Central memory CD4-positive, alpha-beta T cell (primary cell): Measurements from ENCODE around the gene PTHLH.

Source experiments
- DNase-seq: peaks from one replicate; pipeline ENCODE4 v3.0.0; 2022

Gene PTHLH

GRCh38 chr12:27934276-27934675, 38.3 kb downstream of the PTHLH start:
- DNase-seq: no peak

- DNase-seq: no peak
Measured at GRCh38 chr12:27931390-27931789, 41.1 kb downstream of the PTHLH start.

DNA sequence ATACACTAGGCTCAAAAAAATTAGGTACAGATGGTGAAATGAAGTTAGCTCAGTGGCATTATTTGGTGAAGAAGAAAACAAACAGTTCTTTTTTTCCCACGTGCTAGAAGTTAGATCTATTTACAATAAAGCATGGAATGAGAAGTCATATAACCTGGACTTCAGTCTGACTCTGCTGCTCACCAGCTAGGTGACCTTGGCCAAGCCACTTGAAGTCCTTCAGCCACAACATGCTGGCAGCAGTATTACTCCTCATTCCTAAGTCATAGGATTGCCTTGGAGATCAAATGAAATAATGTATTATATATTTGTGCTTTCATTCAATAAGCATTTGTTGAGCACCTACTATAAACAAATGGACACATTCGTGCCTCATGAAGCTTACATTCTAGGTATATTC, 45.2 kb downstream of the PTHLH start:
- DNase-seq: no peak

DNA sequence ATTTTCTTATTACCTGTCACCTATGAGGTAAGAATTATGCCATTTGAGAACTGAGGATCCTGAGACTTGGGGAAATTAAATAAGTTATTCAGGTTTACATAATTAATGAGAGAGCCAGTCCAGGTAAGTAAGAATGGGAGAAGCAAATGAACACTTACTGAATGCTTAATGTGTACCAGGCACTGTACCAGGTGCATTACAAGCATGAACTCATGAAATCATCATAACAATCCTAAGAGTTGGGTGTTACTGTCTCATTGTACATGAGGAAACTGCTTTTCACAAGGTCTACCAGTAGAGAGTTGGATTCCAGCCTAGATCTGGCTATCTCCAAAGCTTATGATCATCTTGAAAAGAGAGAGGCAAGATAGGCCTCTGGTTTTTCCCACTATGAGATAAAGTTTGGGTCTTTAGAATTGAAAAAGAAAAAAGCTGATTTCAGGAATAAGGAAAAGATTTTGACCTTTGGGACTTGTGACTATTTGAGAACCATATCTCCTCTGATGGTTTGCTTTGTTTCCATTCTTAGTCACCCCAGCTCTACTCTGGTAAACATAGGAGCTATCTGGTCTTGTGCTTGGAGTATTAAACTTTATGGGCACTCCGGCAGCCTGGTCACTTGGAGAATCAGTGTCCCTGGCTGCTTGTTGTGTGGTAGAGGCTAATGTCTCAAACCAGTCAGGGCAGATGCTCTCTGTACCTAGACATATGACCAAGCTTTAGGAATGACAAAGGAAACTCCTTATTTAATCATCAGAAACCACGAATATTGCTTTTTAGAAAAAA, 48.0 kb downstream of the PTHLH start:
- no peak for DNase-seq

- no peak for DNase-seq
Measured at GRCh38 chr12:27922531-27923139, 49.9 kb downstream of the PTHLH start.

DNA sequence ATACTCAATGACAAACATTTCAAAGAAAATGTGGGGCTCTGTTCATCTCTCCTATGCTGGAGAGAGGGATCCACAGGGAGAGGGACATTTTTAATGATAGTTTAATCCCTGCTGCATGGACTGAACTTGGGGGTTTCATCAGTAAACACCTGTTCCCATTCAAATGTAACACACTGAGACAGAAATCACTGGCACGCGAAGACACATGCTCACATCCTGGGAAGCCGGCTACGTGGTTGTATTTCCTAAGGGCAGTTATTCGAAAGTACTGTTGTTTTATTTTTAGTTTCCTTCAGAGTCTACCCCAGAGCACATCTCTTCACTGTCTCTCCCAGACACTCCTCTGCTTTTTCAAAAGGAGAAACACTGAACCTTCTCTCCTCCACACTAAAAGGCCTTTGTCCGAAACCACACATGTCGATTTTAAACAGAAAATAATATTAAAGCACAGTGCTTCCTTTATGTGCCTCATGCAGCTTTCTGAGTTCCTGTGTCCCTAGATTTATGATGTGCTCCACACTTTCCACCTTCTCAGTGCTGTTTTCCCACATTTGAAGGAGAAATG, 52.8 kb downstream of the PTHLH start:
- no peak for DNase-seq

DNA sequence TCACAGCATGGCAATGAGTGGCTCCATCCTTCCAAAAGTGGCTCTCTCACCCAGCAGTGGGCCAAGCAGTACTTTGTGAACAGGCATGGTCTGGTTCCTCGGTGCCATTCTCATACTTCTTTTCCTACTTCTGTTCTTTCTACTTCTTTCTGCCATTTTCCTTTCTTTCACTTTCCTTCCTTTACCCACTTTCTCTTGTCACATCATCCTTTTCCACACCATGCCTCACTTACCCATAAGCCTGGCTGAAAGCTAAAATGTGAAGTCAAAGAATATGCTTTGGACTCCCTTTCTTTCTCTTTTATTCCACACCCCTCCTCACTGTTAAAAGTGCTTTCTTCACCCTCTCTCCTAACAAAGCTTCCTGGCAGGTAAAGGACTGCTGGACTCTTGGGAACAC, 57.0 kb downstream of the PTHLH start:
- no peak for DNase-seq

DNA sequence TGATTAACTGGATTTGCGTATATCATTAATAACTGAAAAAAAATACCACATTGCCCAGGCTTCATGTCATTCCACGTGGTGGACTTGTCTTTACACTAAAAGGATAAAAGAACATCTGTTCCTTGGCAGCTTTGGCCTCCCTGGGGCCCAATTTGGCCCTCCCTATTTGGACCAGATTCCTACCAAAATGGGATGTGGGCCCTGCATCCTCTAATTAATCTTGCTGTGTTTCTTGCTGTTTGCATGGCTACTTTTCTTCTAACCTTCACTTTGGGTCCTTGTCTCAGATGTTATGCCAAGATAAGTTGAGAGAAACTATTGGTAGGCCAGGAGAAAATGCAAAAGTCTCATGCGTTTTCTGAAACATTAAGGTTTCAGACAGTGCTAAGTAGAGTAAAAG, 57.5 kb downstream of the PTHLH start:
- DNase-seq: no peak

DNA sequence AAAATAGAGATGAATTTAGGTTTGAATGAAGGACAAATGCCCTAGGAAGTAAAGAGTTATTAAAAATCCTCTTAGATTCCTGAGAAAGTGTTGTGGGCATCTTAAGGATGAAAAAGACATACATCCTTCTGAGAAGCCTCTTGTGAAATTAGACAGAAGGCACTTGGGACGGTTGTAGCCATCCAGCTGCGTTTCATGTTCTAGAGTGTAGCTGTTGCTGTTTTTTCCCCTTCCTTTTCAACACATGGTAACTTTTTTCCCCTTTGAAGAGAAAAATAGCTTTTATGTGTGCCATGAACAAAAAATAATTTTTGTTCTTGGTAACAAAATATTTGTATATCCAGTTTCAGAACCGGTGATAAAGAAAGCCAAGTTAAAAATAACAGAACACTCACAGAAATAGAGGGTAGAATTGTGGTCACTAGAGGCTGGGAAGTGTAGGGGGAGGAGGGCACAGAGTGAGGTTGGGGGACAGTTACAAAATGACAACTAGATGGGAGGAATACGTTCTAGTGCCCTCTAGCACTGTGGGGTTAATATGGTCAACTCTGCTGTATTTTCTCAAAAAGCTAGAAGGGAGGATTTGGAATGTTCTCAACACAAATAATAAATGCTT, 58.4 kb downstream of the PTHLH start:
- DNase-seq: no peak

DNA sequence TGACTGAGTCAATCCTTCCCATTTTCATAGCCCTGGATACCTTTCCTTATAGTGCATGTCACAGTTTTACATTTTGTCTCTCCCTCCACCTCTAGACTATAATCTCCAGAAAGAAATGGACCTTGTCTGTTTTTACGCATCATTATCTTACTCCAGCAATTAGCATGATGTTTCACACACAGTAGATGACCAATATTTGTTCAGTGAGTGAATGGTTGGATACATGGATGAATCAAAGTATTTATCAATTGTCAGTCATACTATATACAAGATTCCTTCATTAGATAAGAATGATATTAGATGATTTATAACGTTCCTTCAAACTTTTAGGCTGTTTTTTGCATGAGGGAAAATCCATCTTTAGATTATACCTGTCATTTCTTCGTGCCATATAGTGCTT, 61.1 kb downstream of the PTHLH start:
- no peak for DNase-seq
